ENCODE results near the gene FAF1.

Gene FAF1

DNA sequence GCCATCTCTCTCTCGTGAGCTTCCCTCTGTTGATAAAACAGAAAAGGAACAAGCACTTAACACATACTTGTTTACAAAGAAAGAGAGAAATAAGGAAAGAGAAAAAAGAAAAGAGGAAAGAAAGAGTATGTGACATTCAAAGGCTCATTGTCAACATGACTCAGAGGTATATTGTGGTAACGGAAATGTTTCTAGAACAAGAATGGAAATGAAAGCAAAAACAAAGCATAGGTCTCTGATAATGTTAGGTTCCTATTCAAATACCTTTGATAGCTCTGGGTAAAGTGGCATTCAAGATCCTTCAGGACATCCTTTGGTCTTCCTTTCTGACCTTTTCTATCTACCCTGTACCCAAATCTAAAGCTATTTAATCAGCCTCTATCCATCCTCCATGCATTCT lies 469.4 kb downstream of the FAF1 start:
- DNase-seq (ENCODE audit: low read depth): no peak

DNA sequence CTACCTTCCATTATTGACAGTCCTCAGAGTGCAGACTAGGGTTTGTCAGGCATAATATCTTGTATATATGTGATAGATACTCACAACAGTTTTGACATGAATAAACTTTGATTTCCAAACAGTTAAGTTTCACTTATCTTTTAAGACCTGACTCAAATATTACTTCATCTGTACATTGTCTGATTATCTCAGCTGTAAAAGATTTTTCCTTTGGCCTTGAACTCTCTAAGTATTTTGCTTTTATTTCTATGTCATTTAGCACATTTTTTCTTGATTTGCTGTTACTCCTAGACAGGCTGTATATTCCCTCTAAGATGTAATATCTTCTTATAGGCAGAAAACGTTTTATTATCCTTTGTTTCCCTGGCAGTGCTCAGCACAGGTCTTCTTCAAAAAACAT lies 471.2 kb downstream of the FAF1 start:
- no peak for DNase-seq (ENCODE audit: low read depth)

DNA sequence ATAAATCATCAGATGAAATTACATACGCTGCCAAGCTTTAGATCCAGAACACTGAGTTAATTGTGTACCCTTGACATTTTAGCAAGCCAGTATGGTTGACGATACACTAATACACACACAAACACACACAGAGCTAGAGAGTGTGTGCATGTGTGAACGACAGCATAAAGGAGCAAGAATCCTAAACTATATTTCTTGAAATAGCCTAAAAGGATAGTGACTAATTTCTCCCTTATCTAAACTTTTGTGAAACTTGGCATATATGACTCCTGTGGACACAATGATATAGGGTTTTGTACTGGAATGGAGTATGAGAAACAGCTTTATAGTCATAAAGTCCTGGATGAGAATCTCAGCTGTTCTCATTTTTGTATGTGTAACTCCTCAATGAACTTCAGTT lies 471.7 kb downstream of the FAF1 start:
- DNase-seq (ENCODE audit: low read depth): no peak

DNA sequence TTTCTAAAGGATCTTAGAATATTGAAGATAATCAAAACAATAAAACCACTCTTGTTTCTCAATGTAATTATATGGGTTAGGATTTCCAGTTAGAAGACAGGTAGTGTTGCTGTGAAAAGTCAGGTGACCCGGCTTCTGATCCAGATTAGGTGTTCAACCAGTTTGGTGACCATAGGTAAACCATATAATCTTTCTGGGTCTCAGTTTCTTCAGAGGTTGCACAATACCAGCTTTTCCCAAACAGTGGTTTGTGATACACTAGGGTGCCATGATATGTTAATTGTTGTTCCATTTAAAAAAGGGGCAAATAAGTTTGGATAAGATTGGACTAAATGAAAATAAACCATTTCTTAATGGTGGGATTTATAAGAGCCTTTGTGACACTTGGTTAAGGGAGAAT lies 472.3 kb downstream of the FAF1 start:
- DNase-seq (ENCODE audit: low read depth): no peak

DNA sequence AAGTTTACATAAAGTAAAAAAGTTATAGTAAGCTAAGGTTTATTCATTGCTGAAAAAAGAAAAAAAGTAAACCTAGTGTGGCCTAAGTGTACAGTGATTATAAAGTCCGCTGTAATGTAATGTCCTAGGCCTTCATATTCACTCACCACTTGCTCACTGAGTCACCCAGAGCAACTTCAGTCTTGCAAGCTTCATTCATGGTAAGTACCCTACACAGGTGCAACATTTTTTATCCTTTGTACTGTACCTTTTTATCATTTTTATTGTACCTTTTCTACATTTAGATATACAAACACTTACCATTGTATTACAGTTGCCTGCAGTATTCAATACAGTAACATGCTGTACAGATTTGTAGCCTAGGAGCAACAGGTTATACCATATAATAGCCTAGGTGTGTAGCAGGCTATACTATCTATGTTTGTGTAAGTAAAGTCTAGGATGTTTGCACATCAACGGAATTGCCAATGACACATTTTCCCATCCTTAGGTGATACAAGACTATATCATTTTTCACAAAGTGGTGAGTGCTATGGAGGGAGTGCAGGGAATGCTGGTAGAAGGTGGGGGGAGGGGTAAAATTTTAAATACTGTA lies 478.8 kb downstream of the FAF1 start:
- no peak for DNase-seq (ENCODE audit: low read depth)

DNA sequence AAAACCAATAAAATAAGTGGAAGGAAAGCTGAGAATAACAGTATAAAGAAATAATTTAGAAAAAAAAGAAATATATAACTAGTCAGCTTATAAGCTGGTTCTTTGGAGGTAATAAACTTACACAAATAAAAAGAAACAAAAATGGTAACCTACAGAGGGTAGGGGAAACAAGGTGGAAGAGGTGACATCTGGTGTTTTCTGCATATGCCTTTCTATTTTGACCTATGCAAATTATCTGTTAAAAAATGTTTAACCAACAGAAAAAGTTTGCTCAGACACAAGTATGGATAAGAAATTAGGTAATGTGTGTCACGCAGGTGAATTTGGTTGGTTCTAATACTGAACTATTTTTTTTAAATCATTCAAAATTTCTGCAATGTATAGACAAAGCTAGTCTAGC lies 483.3 kb downstream of the FAF1 start:
- DNase-seq (ENCODE audit: low read depth): no peak

DNA sequence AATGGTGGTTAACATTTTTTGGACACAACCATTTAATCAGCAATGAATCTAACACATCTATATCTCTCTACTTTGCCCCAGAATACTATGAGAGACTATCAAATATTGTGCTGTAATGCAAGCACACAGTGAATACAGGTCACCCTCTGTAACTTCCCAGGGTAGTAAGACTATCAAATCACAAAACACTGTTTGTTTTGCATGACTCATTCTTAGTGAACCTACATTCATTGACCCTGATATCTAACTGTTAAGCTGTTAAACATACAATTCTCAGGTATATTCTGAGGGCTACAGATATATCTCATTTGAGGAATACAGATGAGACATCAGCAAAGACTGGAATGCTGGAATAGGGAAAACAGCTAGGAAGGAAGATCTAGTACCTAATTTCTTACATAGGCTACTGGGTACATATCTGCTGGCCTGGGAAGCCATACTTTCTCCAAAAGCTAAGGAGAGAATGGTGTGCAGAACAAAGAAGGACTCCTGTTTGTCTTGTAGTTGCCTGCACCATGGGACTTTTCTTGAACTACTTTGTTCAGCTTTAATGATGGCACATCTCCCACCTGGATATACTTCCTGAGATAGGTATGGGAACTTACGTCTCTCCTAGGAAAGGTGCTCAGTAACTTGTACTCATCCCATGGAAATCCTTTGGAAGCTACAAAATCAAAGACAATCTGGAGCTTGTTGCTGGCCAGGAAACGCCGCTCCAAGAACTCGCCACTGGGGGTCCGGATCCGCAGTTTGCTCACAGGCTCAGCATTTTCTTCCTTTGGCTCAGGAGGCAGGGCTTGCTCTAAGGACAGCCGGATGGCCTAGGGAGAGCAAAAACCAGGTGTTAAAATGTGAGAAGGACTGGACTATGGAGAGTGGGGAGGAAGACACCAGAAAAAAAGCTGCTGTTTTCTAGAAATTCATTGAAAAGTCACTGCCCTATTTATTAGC lies 484.9 kb downstream of the FAF1 start:
- no peak for DNase-seq (ENCODE audit: low read depth)

DNA sequence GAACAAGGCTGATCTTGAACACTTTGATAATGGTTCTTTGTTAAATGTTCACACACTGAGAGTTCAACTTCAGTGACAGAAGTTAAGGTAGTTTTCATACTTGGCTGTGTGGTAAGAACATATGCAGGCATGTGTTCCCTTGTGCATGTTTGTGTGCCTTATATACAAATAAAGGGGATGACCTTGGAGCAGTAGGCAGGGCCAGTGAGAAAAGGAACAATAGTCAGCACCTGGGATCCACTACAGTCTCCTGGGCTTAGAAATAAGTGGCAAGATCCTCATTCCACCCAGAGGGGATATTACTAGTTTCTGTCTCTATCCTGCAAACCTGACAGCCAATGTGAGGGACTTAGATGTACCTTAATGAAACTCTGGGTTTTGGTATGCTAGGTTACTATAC lies 486.6 kb downstream of the FAF1 start:
- no peak for DNase-seq (ENCODE audit: low read depth)

DNA sequence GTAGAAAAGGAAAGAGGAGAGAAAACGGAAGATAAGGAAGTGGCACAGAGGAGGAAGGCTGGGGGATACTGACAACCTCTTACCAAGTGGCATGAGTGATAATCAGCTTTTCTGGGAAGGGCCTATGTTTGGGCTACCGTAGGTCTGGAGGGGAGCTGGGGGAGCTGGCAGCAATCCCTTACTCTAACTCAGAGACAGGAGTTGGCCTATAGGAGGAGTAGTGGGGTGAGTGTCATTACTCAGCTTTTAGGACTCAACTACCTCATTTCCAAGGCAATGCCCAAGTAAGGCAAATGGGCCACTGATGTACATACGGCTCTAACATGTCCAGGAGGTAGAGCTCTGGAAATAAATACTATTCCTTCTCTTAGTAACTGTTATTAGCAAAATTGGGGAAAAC lies 488.1 kb downstream of the FAF1 start:
- DNase-seq (ENCODE audit: low read depth): no peak

DNA sequence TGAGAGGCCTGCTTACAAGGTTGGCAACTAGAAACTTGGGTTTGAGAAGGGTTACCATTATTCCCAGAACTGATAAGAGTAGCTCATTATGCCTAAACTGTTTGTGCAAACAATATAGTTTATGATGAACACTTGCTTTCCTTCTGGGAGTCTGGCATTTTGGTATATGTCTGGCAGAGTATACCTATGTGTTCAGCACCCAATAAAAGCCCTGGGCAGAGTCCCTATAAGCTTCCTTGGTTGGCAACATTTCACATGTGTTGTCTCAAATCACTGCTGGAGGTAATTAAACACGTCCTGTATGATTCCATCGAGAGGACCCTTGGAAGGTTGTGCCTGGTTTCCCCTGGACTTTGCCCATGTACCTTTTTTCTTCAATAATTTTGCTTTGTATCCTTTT lies 497.1 kb downstream of the FAF1 start:
- DNase-seq (ENCODE audit: low read depth): no peak

DNA sequence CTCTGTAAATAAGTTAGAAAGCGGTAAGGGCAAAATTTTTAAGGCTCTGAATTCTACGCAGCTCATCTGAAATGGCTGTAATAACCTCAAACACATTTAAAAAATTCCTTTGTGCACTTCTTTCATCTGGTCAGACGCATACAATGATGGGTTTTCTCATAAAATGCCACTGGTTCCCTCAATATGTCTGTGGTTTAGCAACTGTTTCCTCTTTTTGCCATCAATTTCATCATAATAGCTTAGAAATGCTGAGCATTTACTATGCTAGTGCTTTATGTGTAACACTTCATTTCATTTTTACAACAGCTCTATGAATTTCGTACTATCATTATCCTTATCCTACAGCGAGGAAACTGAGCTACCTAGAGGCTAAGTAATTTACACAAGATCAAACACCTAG lies 501.6 kb downstream of the FAF1 start:
- DNase-seq (ENCODE audit: low read depth): no peak

DNA sequence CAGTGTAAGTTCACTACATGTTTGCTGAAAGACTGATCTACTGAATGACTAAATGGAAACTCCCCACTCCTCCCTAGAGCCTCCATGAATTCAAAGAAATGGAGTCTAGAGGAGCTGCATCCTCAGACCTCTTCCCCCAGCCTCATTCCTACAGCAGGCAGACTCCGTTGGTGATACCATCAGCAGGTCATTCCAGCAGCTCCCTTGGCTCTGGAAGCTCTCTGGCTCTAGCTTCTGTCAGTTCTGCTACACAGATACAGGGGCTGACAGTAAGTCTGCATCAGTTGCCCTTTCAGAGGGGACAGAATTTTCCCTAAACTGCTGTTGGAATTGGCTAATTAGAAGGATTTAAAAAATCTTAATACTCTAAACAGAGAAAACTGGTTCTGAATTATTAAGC lies 505.2 kb downstream of the FAF1 start:
- DNase-seq (ENCODE audit: low read depth): no peak

DNA sequence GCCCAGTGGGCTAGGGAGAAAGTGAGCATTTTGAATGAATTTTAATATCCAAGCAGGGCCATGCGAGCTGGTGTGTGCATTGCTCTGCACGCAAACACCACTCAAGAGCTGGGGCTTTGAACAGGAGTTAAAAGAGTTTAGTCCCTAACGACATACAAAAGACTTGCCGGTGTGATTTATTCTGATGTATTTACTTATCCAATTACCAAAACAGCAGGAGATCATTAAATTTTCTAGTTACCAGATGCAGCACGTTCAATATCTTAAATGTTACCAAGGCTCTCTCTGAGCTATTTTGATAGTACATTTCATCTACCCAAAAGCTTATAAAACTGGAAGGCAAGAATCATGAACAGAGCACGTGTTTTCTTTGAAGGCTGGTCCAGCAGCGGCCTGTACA lies 506.8 kb downstream of the FAF1 start:
- DNase-seq (ENCODE audit: low read depth): no peak

DNA sequence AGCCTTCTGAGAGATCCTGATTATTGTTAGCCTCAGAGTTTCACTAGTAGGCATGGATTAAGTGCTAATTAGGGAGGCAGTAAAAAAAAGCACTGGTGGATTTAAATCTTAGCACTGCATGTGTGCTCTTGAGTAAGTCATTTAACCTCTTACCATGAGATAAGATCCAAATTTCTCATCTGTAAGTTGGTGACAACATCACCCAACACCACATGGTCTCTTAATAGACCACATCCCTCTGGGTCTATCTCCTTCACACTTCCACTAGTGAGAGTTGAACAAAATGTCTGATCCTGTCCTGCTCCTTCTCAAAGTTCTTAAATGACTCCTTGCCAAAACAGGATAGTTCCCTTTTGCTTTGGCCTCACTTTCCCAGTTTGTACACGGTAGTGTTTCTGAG lies 507.4 kb downstream of the FAF1 start:
- no peak for DNase-seq (ENCODE audit: low read depth)

DNA sequence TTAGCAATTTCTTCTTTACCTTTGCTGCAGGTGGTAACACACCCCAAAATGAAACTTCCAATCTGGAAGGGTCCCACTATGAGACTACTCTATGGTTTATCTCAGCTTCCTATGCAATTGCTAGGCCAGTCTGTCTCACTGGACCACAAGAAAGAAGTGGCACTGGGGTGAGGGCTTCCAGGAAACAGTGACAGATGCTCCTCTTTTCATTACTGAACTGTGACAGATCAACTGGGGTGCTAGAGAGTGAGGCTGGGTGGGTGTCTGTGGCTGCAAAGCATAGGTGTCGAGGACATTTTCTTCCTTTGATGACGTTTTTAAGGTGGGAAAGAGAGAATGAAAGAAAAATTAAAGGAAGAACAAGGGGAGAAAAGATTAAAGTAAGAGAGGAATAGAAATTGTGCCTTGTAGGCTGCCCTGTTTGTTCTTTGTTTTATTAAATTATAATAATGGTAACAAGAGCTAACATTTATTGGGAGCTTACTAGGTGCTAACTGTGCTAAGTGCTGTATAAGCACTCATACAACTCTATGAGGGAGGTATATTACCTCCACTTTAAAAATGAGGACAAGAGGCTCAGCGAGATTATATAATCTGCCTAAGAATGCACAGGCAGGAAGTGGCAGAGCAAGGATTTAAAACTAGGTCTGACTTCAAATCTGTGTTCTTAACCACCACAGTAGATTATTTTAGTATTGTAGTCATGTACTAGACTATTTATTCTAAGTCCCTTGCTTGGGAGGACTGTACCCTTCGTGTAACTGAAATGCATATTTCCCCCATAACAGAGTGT lies 509.0 kb downstream of the FAF1 start:
- DNase-seq (ENCODE audit: low read depth): no peak

DNA sequence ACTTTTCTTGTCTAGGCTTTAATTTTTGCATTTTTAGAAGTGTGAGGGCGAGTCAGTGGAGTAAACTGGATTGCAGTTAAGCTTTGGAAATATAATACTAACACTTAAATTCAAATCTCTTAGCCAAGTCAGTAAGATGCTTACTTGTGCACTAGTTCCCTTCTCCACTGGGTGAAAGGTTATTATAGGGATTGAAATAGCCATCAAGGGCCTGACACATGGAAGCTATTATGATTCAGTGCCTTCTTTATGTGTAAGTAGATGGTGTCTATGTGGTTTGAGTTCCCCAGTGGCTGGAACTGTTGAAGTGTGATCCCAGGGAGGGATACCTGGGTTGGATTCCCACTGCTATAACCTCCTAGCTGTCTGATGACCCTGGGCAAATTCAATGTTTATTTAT lies 512.1 kb downstream of the FAF1 start:
- DNase-seq (ENCODE audit: low read depth): no peak

DNA sequence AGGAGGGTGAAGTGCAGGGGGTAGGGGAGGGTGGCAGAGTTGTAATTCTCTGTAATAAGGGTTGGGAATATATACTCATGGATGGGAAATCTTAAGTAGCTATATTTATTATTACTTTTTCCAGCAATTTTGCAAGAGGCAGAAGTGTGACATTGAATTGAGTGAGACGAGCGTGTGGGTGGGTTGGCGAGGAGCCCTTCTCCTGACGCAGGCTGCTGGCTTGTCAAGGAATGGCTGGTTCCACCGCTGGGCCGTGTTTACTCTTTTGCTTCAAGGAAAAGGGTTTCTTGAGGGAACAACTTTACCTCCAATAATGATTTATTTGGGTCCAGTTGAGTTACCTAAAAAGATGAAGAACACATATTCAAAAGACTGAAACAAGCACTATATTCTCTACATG lies 518.9 kb downstream of the FAF1 start:
- no peak for DNase-seq (ENCODE audit: low read depth)

DNA sequence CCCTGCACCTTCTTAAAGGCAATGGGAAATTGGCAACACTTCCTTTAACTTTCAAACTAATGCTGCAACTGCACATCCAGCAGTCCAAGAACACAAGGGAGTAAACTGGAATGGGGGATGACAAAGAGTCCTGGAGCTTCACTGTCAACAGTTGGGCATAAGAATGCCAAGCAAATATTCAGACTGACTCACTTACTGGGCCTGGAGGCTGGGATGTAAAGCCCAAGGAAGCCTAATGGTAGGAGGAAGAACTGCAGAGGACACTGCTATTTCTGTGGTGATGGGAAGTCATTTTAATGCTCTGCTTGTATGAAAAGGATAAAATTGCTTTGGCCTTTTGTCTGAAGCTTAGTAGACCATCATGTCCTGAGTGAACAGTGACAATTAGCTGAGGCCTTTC lies 521.1 kb downstream of the FAF1 start:
- no peak for DNase-seq (ENCODE audit: low read depth)

DNA sequence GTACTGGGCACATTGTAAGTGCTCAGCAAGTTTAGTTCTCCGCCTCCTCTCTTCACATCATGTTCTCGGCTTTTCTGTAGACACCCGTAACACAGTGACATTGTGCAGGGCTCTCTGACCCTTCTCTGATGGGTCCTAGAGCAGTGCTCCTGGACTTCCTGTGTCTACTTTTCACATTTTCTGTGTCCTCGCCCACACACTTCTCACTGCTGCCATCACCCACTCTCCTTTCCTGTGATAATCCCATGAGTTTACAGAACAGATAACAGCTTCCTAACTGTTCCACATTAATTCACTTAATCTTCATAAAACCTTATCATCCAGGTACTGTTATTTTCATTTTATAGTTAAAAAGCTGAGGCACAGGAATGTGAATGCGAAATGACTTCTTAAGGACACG lies 523.6 kb downstream of the FAF1 start:
- no peak for DNase-seq (ENCODE audit: low read depth)

DNA sequence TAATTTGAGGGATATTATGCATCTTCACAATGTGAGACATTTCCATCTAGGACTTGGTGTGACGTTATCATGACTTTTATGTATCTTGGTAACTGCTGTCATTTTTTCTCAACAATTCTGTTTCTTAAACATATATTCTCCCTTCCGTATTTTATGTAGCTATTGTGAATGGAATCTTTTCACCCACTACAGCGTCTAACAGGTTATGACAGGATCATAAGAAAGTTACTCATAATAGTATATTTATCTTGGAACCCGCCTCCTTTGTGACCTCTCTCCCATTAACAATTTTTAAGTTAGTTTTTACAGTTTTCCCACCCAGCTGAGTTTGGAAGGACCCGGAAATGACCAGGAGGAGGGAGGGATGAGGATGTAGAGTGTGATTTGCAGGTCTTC lies 530.1 kb downstream of the FAF1 start:
- DNase-seq (ENCODE audit: low read depth): no peak

DNA sequence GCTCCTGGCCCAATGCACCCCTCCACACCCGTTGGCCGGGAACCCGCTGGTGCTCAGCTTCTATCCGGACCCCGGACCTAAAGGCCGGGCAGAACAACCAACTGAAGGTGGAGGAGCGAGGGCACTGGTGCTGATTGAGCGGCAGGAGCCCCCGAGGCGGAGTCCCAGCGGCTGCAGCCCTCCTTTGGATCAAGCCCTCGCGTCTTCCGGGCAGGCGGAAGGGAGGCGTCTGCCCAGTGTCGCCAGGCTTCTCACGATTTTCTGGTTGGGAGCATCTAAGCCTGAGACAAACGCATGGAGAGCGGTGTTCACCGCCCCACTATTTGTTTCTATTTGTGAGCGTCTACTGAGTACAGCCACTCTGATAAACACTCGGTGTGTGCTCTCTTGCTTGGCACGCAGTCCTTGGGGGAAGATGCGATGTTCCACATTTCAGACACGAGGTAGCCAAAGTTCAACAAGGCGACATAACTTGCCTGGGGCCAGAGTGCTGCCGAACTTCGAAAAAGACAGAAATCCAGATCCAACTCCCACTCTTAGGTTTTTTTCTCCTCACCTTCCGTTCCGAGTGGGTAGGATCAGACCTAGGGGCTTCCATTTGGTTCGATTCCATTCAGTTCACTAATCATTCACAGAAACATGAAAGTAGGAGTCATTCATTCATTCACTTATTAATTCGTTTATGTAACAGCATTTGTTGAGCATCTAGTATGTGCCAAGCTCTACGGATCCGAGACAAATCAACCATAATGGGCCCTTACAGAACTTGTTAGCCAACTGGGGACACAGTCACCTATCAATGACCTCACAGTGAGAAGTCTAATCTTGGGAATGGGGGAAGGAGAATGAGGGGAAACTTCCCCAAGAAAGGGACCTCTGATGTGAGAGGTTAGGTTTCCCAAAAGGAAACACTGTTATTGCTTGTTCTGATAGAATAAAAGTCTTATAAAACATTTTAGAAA lies 532.0 kb downstream of the FAF1 start:
- no peak for DNase-seq (ENCODE audit: low read depth)
